Erythroblast (primary cell): ENCODE data around the gene ABHD14A.

ENCODE experiments used
- GATA1 ChIP-seq: IDR thresholded peaks from 2 replicates; pipeline ENCODE4 v1.6.1; 2011; ENCODE audit warnings: low read depth, mild to moderate bottlenecking, control low read depth, low read length, moderate library complexity
- POLR2A ChIP-seq: IDR thresholded peaks from 2 replicates; pipeline ENCODE4 v1.6.1; 2011; ENCODE audit warnings: mild to moderate bottlenecking, low read length

GRCh38 chr3:51977446-51978142 lies 2.7 kb downstream of the ABHD14A start:
- no peak for TF ChIP-seq POLR2A
- TF ChIP-seq GATA1, result no peak
